WTC11 (cell line): Measurements from ENCODE around the gene TACC2.

Source experiments
- CBFB ChIP-seq: sonication (generic); formaldehyde crosslinking; IDR thresholded peaks from 2 replicates; pipeline ENCODE4 v1.8.1; 2022; ENCODE audit warnings: mild to moderate bottlenecking, low read depth, missing genetic modification reagents
- CTCF ChIP-seq: fragments of 200-600 bp; IDR thresholded peaks from 2 replicates; pipeline ENCODE4 v1.8.0; 2022; ENCODE audit warnings: antibody characterized with exemption
- ELF4 ChIP-seq: sonication (generic); formaldehyde crosslinking; IDR thresholded peaks from 2 replicates; pipeline ENCODE4 v1.8.1; 2022; ENCODE audit warnings: low read depth, mild to moderate bottlenecking, moderate library complexity, missing genetic modification reagents
- ETV6 ChIP-seq: sonication (generic); formaldehyde crosslinking; IDR thresholded peaks from 2 replicates; pipeline ENCODE4 v1.8.1; 2022; ENCODE audit warnings: mild to moderate bottlenecking, missing genetic modification reagents
- JUN ChIP-seq: sonication (generic); formaldehyde crosslinking; IDR thresholded peaks from 2 replicates; pipeline ENCODE4 v1.8.0; 2023; ENCODE audit warnings: mild to moderate bottlenecking, missing genetic modification reagents
- MAX ChIP-seq: sonication (generic); formaldehyde crosslinking; IDR thresholded peaks from 2 replicates; pipeline ENCODE4 v1.8.0; 2022; ENCODE audit warnings: mild to moderate bottlenecking, missing genetic modification reagents
- NFE2L1 ChIP-seq: sonication (generic); formaldehyde crosslinking; IDR thresholded peaks from 2 replicates; pipeline ENCODE4 v1.8.1; 2023; ENCODE audit warnings: missing genetic modification reagents
- NFYB ChIP-seq: sonication (generic); formaldehyde crosslinking; conservative IDR thresholded peaks from 2 replicates; pipeline ENCODE4 v1.8.0; 2022; ENCODE audit warnings: low read depth, missing genetic modification reagents
- TCF7 ChIP-seq: sonication (generic); formaldehyde crosslinking; IDR thresholded peaks from 2 replicates; pipeline ENCODE4 v1.8.0; 2022; ENCODE audit warnings: mild to moderate bottlenecking, low read depth, missing genetic modification reagents, moderate library complexity
- ZBTB21 ChIP-seq: sonication (generic); formaldehyde crosslinking; IDR thresholded peaks from 2 replicates; pipeline ENCODE4 v1.8.1; 2023; ENCODE audit warnings: mild to moderate bottlenecking, missing genetic modification reagents, borderline replicate concordance
- ZNF416 ChIP-seq: fragments of 250-450 bp; sonication (Bioruptor Pico); IDR thresholded peaks from 2 replicates; pipeline ENCODE4 v1.9.0; 2021; ENCODE audit warnings: mild to moderate bottlenecking, inconsistent platforms

- no peak for TF ChIP-seq MAX (CRISPR knock-in tag)
- TF ChIP-seq CTCF, result no peak
- TF ChIP-seq NFYB (CRISPR knock-in tag), result no peak
- no peak for TF ChIP-seq ZBTB21
- TF ChIP-seq CBFB (CRISPR knock-in tag), result no peak
- no peak for TF ChIP-seq ZNF416 (CRISPR knock-in tag)
- no peak for TF ChIP-seq ELF4 (CRISPR knock-in tag)
- no peak for TF ChIP-seq NFE2L1 (CRISPR knock-in tag)
- no peak for TF ChIP-seq ETV6 (CRISPR knock-in tag)
- no peak for TF ChIP-seq JUN
- no peak for TF ChIP-seq TCF7 (CRISPR knock-in tag)
These were observed 162.2 kb downstream of the TACC2 start for GRCh38 chr10:122151121-122151694.
